Gastroesophageal sphincter (tissue), 3 donors: Measurements from ENCODE around the gene CEP120.

Source experiments
- CTCF ChIP-seq, 4 experiments: fragments of 200-600 bp in 2 of 4; fragments of 450-650 bp in 2 of 4; sonication (generic) in 1 of 4; IDR thresholded peaks; one replicate each; pipeline ENCODE4 v1.5.1; 2017 to 2019; ENCODE audit warnings: antibody characterized with exemption in 4 of 4, mild to moderate bottlenecking in 2 of 4, moderate library complexity in 2 of 4
- POLR2A ChIP-seq, 2 donors: fragments of 450-650 bp; IDR thresholded peaks; one replicate each; pipeline ENCODE4 v1.6.1; 2017; ENCODE audit warnings: antibody characterized with exemption in 2 of 2, mild to moderate bottlenecking in 2 of 2, moderate library complexity in 1 of 2
- POLR2AphosphoS5 ChIP-seq: sonication (generic); formaldehyde crosslinking; IDR thresholded peaks from one replicate; pipeline ENCODE4 v1.6.1; 2017; ENCODE audit warnings: antibody characterized with exemption

- TF ChIP-seq CTCF (IDR thresholded peaks at IDR 0.05) (no peak), POLR2AphosphoS5 (no peak), POLR2A (IDR thresholded peaks at IDR 0.05) (no peak)
Measured at GRCh38 chr5:123441408-123441807, 18.2 kb upstream of the CEP120 start.
